ENCODE data around the gene FAM227A. TPM values are rescaled to one million over a fixed set of nuclear protein-coding genes. Genes with fewer than 3 reads are reported as not detected.

The FAM227A gene
- 1.6 and 2.1 TPM in 2 replicates for total RNA-seq

DNA sequence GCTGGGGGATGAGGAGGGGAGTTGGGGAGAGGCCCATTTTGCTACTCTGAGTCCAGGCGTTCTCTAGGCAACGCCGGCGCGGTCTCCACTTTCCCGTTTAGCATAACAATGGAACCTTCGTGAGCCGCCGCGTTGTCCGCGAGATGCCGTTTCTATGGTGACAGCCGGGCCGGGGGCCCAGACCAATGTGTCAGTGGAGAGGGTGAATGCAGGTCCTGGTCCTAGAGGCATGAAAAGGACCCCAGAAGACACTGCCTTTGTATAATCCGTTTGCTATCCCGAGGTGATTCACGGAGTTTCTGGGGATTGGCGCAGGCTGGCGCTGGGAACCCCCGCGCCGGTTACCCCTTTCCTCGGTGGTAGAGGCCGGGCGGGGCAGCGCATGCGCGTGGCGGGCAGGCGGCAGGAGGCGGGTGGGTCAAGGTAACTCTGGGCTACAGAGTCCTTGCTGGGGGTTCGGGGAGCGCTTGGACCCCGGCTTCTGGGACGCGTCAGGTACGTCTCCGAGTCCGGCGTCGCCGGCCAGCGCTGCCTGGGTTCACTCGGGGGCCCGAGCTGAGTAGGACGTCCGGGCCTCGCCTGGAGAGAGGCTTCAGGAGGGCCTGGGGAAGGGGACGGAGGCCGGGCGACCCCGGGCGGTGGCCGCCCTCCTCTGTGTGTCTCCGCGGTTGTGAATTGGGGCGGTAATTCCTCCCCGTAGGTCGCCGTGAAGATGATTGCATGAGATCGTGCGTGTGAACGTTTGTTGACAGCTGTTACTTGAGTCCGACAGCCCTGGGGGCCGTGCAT lies at the start of gene FAM227A, which contains the start of gene CBY1:
Gene FAM227A (minus strand): TSS at position 137 of the 789 bp plus-strand sequence. CDS start 6,224 bp downstream, outside the sequence.
Gene CBY1 (plus strand): TSS at position 383 of the 789 bp plus-strand sequence. CDS start 11,417 bp downstream, outside the sequence.

GRCh38 chr22:38705235-38706100 lies 49.3 kb upstream of the FAM227A start, which contains the start of gene GTPBP1:
Gene GTPBP1 (plus strand): TSS chr22:38705944. CDS start chr22:38705956, 12 bp downstream.

GRCh38 chr22:38700789-38701628 lies 44.8 kb upstream of the FAM227A start, which contains the start of gene JOSD1:
Gene JOSD1 (minus strand): TSS chr22:38700943. CDS start chr22:38699987, 956 bp downstream.

DNA sequence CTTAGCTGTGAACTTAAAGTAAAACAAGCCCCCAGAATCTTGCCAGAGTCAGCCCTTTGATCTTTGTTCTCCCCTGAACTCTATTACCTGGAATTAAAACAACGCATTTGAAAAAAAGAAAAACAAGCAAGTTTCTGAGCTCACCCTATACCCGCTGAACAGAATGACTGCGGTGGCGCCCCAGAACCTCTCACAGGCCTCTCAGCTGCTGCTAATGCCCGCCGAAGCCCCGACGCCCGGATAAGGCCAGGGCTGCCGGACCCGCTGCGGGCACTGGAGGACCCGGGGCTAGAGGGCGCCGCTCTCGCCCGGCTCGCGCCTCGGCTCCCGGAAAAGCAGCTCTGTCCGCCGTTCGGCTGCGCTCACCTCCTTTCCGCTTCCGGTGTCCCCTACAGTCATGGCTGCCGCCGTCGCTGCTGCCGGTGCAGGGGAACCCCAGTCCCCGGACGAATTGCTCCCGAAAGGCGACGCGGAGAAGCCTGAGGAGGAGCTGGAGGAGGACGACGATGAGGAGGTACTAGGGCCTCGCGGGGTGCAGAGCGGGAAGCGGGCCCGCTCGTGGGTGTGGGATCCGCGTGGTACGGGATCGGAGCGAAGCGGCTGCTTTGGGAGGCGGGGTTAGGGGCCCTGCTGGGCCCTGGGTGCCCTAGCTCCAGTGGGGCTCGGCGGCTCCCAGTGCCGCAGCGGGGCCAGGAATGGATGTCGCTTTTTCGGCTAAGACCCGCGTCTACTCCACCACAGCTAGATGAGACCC lies 25.6 kb upstream of the FAM227A start, which contains the start of gene TOMM22:
Gene TOMM22 (plus strand): TSS at position 376 of the 754 bp plus-strand sequence. CDS start 22 bp downstream, at position 398.

GRCh38 chr22:38569972-38570778 lies 86.0 kb downstream of the FAM227A start, which contains the start of gene DMC1:
Gene DMC1 (minus strand): TSS chr22:38570183. CDS start chr22:38568256, 1,927 bp downstream.

Other genes starting within 250 kb of the FAM227A start
- gene KCNJ4, start 201.2 kb downstream of the FAM227A start, total RNA-seq = not detected in 2 replicates
- 109 and 130 TPM in 2 replicates for gene KDELR3, start 188.3 kb downstream of the FAM227A start, total RNA-seq
- gene DDX17, start 150.1 kb downstream of the FAM227A start, total RNA-seq = 372 and 530 TPM in 2 replicates
- gene DMC1, start 86.2 kb downstream of the FAM227A start, total RNA-seq = 2.7 and 3.1 TPM in 2 replicates
- gene CBY1, start 246 bp upstream of the FAM227A start, total RNA-seq = 16.2 and 23.5 TPM in 2 replicates
- gene TOMM22, start 25.6 kb upstream of the FAM227A start, total RNA-seq = 63.0 and 73.4 TPM in 2 replicates
- gene JOSD1, start 44.6 kb upstream of the FAM227A start, total RNA-seq = 39.8 and 40.2 TPM in 2 replicates
- 18.6 and 26.4 TPM in 2 replicates for gene GTPBP1, start 49.6 kb upstream of the FAM227A start, total RNA-seq
- gene SUN2, start 99.6 kb upstream of the FAM227A start, total RNA-seq = 42.7 and 48.8 TPM in 2 replicates
- 17.2 and 21.4 TPM in 2 replicates for gene DNAL4, start 137.8 kb upstream of the FAM227A start, total RNA-seq
- 0.14 and 0.46 TPM in 2 replicates for gene NPTXR, start 187.6 kb upstream of the FAM227A start, total RNA-seq
- gene CBX6, start 215.8 kb upstream of the FAM227A start, total RNA-seq = 27.6 and 40.1 TPM in 2 replicates